Upper lobe of left lung (tissue), 6 donors: ENCODE measurements around the gene TREML4. TPM values are rescaled to one million over a fixed set of nuclear protein-coding genes. Genes with fewer than 3 reads are reported as not detected.

Experiments used
- ATAC-seq, 2 donors: fragments of 200-7000 bp; cut with Tn5 transposase; one replicate each; pipeline ENCODE4 v1.9.1; 2022; ENCODE audit warnings: mild to moderate bottlenecking in 2 of 2, moderate library complexity in 2 of 2; ENCODE audit not compliant: low FRiP score in 2 of 2
- DNase-seq, 2 donors: peaks; one replicate each; pipeline ENCODE4 v3.0.0-alpha.2; 2019 to 2020
- H3K27ac ChIP-seq, 4 donors: fragments of 200-600 bp; sonication (generic); one replicate each; pipeline ENCODE4 v1.5.1; 2016 to 2019
- H3K27me3 ChIP-seq, 4 donors: fragments of 200-600 bp; sonication (generic); one replicate each; pipeline ENCODE4 v1.5.1; 2017 to 2019
- H3K36me3 ChIP-seq, 4 donors: fragments of 200-600 bp; sonication (generic); one replicate each; pipeline ENCODE4 v1.5.1; 2016 to 2019
- H3K4me1 ChIP-seq, 4 donors: fragments of 200-600 bp; sonication (generic); one replicate each; pipeline ENCODE4 v1.5.1; 2018 to 2019
- H3K4me3 ChIP-seq, 4 donors: fragments of 200-600 bp; sonication (generic); one replicate each; pipeline ENCODE4 v1.5.1; 2017 to 2019; ENCODE audit warnings: mild to moderate bottlenecking in 2 of 4, moderate library complexity in 1 of 4
- H3K9me3 ChIP-seq, 4 donors: fragments of 200-600 bp; sonication (generic); one replicate each; pipeline ENCODE4 v1.5.1; 2018 to 2019
- CTCF ChIP-seq, 6 experiments: fragments of 450-650 bp in 4 of 6; fragments of 200-600 bp in 2 of 6; sonication (generic) in 2 of 6; IDR thresholded peaks; one replicate each; pipeline ENCODE4 v1.5.1; 2016 to 2019; ENCODE audit warnings: antibody characterized with exemption in 6 of 6
- EP300 ChIP-seq, 4 donors: sonication (generic); formaldehyde crosslinking; IDR thresholded peaks; one replicate each; pipeline ENCODE4 v1.5.1; 2017; ENCODE audit warnings: antibody characterized with exemption in 4 of 4, control low read depth in 2 of 4
- POLR2A ChIP-seq, 4 donors: fragments of 450-650 bp; IDR thresholded peaks; one replicate each; pipeline ENCODE4 v1.5.1; 2016 to 2017; ENCODE audit warnings: antibody characterized with exemption in 4 of 4, mild to moderate bottlenecking in 2 of 4
- POLR2AphosphoS5 ChIP-seq, 2 donors: sonication (generic); formaldehyde crosslinking; IDR thresholded peaks; one replicate each; pipeline ENCODE4 v1.5.1; 2017; ENCODE audit warnings: antibody characterized with exemption in 2 of 2
- WGBS, 2 donors: methylation state at CpG; one replicate each; pipeline ENCODE4 v1.1.5; 2017 to 2018; 5-methylcytosine and 5-hydroxymethylcytosine counted together
- total RNA-seq, 6 donors: library from RNA; depleted of rRNA in 4 of 6; stranded (reverse); fragments of >200 nt in 4 of 6; gene quantifications; one replicate each; pipeline versions ENCODE4 v1.1.0 to v1.2.1, GENCODE V29; 2016 to 2021
- donor health status: DM: no; HTN: no; CAD: no; lungs with moderate emphysema.
- donor health status: DM: no; HTN: yes; CAD: no; lungs with severe emphysema.

The TREML4 gene
- total RNA-seq, 6 donors from 2014 or later = not detected

GRCh38 chr6:41272591-41273240, 44.6 kb downstream of the TREML4 start:
- TF ChIP-seq POLR2AphosphoS5 (IDR thresholded peaks at IDR 0.05) (no peak), POLR2A (IDR thresholded peaks at IDR 0.05) (no peak), CTCF (IDR thresholded peaks at IDR 0.05) (no peak), EP300 (IDR thresholded peaks at IDR 0.05) (no peak)
- no peak for DNase-seq
- Histone ChIP-seq H3K36me3 (no peaks in the 10 kb centered on the region), H3K4me1 (peaks cover 0 to 5% (median 2%) of the 10 kb centered on the region in 4 donors), H3K9me3 (no peaks in the 10 kb centered on the region), H3K4me3 (no peak overlapping the region), H3K27me3 (no peaks in the 10 kb centered on the region), H3K27ac (peak overlapping the region; percentile 72 to 82 (median 74))
- WGBS, 2 donors = 86% methylated on average over 4 to 5 of the region's 5 CpGs
- no peak for ATAC-seq

GRCh38 chr6:41273714-41274113, 45.6 kb downstream of the TREML4 start:
- peak overlapping the region in 2 of 4 donors; percentile 72 to 82 for H3K27ac ChIP-seq
- H3K4me3 ChIP-seq = no peak overlapping the region
- no peaks in the 10 kb centered on the region for H3K36me3 ChIP-seq
- H3K27me3 ChIP-seq = no peaks in the 10 kb centered on the region
- no peaks in the 10 kb centered on the region for H3K9me3 ChIP-seq
- TF ChIP-seq POLR2A (IDR thresholded peaks at IDR 0.05) = no peak
- ATAC-seq (no peak), DNase-seq (peak in 1 of 2 donors; percentile 19)
- 87 to 94% methylated on average over 4 to 5 of the region's 5 CpGs for WGBS, 2 donors
- H3K4me1 ChIP-seq = peaks cover under 1 to 7% (median 5%) of the 10 kb centered on the region in 4 donors

- DNase-seq (peak in 1 of 2 donors; percentile 21), ATAC-seq (no peak)
- Histone ChIP-seq H3K27ac (peak overlapping the region in 2 of 4 donors; percentile 13 to 82), H3K4me1 (peaks cover 3 to 13% (median 10%) of the 10 kb centered on the region in 4 donors), H3K4me3 (no peak overlapping the region), H3K9me3 (no peaks in the 10 kb centered on the region), H3K36me3 (no peaks in the 10 kb centered on the region), H3K27me3 (no peaks in the 10 kb centered on the region)
- 58 to 82% methylated on average over 2 of the region's 2 CpGs for WGBS, 2 donors
- no peak for TF ChIP-seq EP300 (IDR thresholded peaks at IDR 0.05)
Observed at GRCh38 chr6:41274256-41274655, 46.1 kb downstream of the TREML4 start.

GRCh38 chr6:41275489-41275888, 47.3 kb downstream of the TREML4 start:
- no peak for ATAC-seq
- no peak overlapping the region for H3K4me3 ChIP-seq
- H3K27me3 ChIP-seq = no peaks in the 10 kb centered on the region
- no peaks in the 10 kb centered on the region for H3K9me3 ChIP-seq
- H3K36me3 ChIP-seq = no peaks in the 10 kb centered on the region
- WGBS, 2 donors = 70 to 81% methylated on average over 4 of the region's 4 CpGs
- TF ChIP-seq POLR2A (IDR thresholded peaks at IDR 0.05) (no peak), CTCF (IDR thresholded peaks at IDR 0.05) (no peak), POLR2AphosphoS5 (IDR thresholded peaks at IDR 0.05) (no peak), EP300 (IDR thresholded peaks at IDR 0.05) (no peak)
- H3K27ac ChIP-seq = peak overlapping the region in 1 of 4 donors; percentile 82
- peak in 1 of 2 donors; percentile 36 for DNase-seq
- H3K4me1 ChIP-seq = peaks cover 3 to 18% (median 14%) of the 10 kb centered on the region in 4 donors

- ATAC-seq = no peak
- DNase-seq = peak in 1 of 2 donors; percentile 42
- 54 to 69% methylated on average over 2 of the region's 2 CpGs for WGBS, 2 donors
Observed at GRCh38 chr6:41277605-41278004, 49.5 kb downstream of the TREML4 start.

More at GRCh38 chr6:41277605-41278004, 49.5 kb downstream of the TREML4 start:
- H3K4me1 ChIP-seq = peaks cover 3 to 18% (median 12%) of the 10 kb centered on the region in 4 donors
- peak overlapping the region in 2 of 4 donors; percentile 31 to 65 for H3K27ac ChIP-seq
- no peaks in the 10 kb centered on the region for H3K36me3 ChIP-seq
- TF ChIP-seq CTCF (IDR thresholded peaks at IDR 0.05) (no peak), EP300 (IDR thresholded peaks at IDR 0.05) (no peak), POLR2A (IDR thresholded peaks at IDR 0.05) (no peak), POLR2AphosphoS5 (IDR thresholded peaks at IDR 0.05) (no peak)
- H3K4me3 ChIP-seq = no peak overlapping the region
- no peaks in the 10 kb centered on the region for H3K27me3 ChIP-seq
- H3K9me3 ChIP-seq = no peaks in the 10 kb centered on the region
